GM13976 (cell line): Measurements from ENCODE around the gene BGN.

ENCODE experiments used
- DNase-seq: peaks from one replicate; pipeline ENCODE4 v3.0.0; 2012; ENCODE audit warnings: low spot score
- CTCF ChIP-seq: IDR thresholded peaks from 2 replicates; pipeline ENCODE4 v1.5.1; 2012; ENCODE audit warnings: borderline replicate concordance, mild to moderate bottlenecking; ENCODE audit not compliant: insufficient read depth; ENCODE audit errors: extremely low read depth, missing control alignments, control extremely low read depth
- in situ Hi-C: fragments of 300-500 bp; cut with MboI; formaldehyde crosslinking; loops from one replicate; pipeline ENCODE4 v1.12.0; 2022; ENCODE audit warnings: low sequenced_read_pairs, mixed read lengths, inconsistent platforms; ENCODE audit not compliant: unreplicated experiment

BGN gene

GRCh38 chrX:153537080-153537479, 42.3 kb downstream of the BGN start:
- DNase-seq: no peak
- in situ Hi-C loops: no loop called here
- TF ChIP-seq CTCF: no peak

- no peak for DNase-seq
- TF ChIP-seq CTCF: no peak
- in situ Hi-C loops: no loop called here
Observed at GRCh38 chrX:153537526-153538295, 42.9 kb downstream of the BGN start.

GRCh38 chrX:153538424-153538823, 43.6 kb downstream of the BGN start:
- in situ Hi-C loops: no loop called here
- no peak for TF ChIP-seq CTCF
- no peak for DNase-seq

- peak; percentile 83 for DNase-seq
- TF ChIP-seq CTCF: peak; percentile 95
- in situ Hi-C loops: no loop called here
Observed at GRCh38 chrX:153539171-153539978, 44.6 kb downstream of the BGN start.

GRCh38 chrX:153539979-153540358, 45.2 kb downstream of the BGN start:
- no peak for DNase-seq
- in situ Hi-C loops: loop anchor here (10.0 kb wide), 1 partner anchor 125 kb away; no protein-coding TSS in a partner anchor
- no peak for TF ChIP-seq CTCF

GRCh38 chrX:153544727-153545126, 49.9 kb downstream of the BGN start:
- no peak for DNase-seq
- in situ Hi-C loops: loop anchor here (10.0 kb wide), 1 partner anchor 120 kb away; no protein-coding TSS in a partner anchor
- TF ChIP-seq CTCF: no peak
